SH-SY5Y (cell line): ENCODE results near the gene GALE.

Source experiments
- GATA2 ChIP-seq: IDR thresholded peaks from 2 replicates; pipeline ENCODE4 v1.6.1; 2011; ENCODE audit warnings: mild to moderate bottlenecking, low read depth, low read length
- GATA3 ChIP-seq: IDR thresholded peaks from 2 replicates; pipeline ENCODE4 v1.6.1; 2011; ENCODE audit warnings: low read depth, mild to moderate bottlenecking, low read length, moderate library complexity

GRCh38 chr1:23810818-23811540 lies 10.4 kb upstream of the GALE start:
- TF ChIP-seq GATA3 (no peak), GATA2 (no peak)
